K562 (cell line): ENCODE data around the gene SLC16A10. TPM values are rescaled to one million over a fixed set of nuclear protein-coding genes. Genes with fewer than 3 reads are reported as not detected.

Experiments
- BDP1 ChIP-seq: IDR thresholded peaks from 3 replicates; pipeline ENCODE4 v1.6.1; 2011; ENCODE audit not compliant: insufficient read length, insufficient read depth
- CHD2 ChIP-seq: IDR thresholded peaks from 2 replicates; pipeline ENCODE4 v1.6.1; 2011; ENCODE audit warnings: low read depth, low read length
- CSDE1 ChIP-seq, 2 experiments: fragments of 450-650 bp; IDR thresholded peaks; 2 replicates each; pipeline ENCODE4 v1.6.1; 2016; ENCODE audit warnings: mild to moderate bottlenecking in 1 of 2
- DDX20 ChIP-seq: fragments of 450-650 bp; IDR thresholded peaks from 2 replicates; pipeline ENCODE4 v1.6.1; 2016; ENCODE audit warnings: missing genetic modification characterization, low read depth, mild to moderate bottlenecking, missing compliant biosample characterization, moderate library complexity
- EP300 ChIP-seq: IDR thresholded peaks from 2 replicates; pipeline ENCODE4 v1.6.1; 2012; ENCODE audit warnings: low read length, improper control_type of control experiment
- EZH2 ChIP-seq: IDR thresholded peaks from 2 replicates; pipeline ENCODE4 v1.6.1; 2012; ENCODE audit warnings: low read depth, mild to moderate bottlenecking, inconsistent platforms, low read length, borderline replicate concordance
- FUS ChIP-seq: fragments of 200-400 bp; formaldehyde crosslinking; optimal IDR thresholded peaks from 2 replicates; pipeline ENCODE3; 2017; ENCODE audit warnings: low read depth, low read length
- HEY1 ChIP-seq: fragments of 250-450 bp; sonication (Bioruptor Pico); IDR thresholded peaks from 2 replicates; pipeline ENCODE4 v1.5.0; 2020; ENCODE audit warnings: mild to moderate bottlenecking, moderate library complexity, borderline replicate concordance
- HMBOX1 ChIP-seq: sonication (generic); IDR thresholded peaks from 2 replicates; pipeline ENCODE4 v1.6.1; 2016
- MAX ChIP-seq: sonication (generic); formaldehyde crosslinking; IDR thresholded peaks from 2 replicates; pipeline ENCODE4 v1.9.0; 2022; ENCODE audit warnings: mild to moderate bottlenecking, missing genetic modification reagents
- NBN ChIP-seq: fragments of 450-650 bp; IDR thresholded peaks from 2 replicates; pipeline ENCODE4 v1.6.1; 2016; ENCODE audit warnings: low read depth, mild to moderate bottlenecking
- NFE2 ChIP-seq: IDR thresholded peaks from 2 replicates; pipeline ENCODE4 v1.6.1; 2014; ENCODE audit warnings: antibody characterized with exemption, low read depth
- POLR2AphosphoS5 ChIP-seq: IDR thresholded peaks from 2 replicates; pipeline ENCODE4 v1.6.1; 2011; ENCODE audit warnings: mild to moderate bottlenecking, low read depth, low read length, moderate library complexity; ENCODE audit not compliant: control insufficient read depth, insufficient read depth
- PPARD ChIP-seq: fragments of 250-450 bp; sonication (Bioruptor Pico); IDR thresholded peaks from 2 replicates; pipeline ENCODE4 v1.8.0; 2022; ENCODE audit warnings: inconsistent platforms, mild to moderate bottlenecking, moderate library complexity
- RBM14 ChIP-seq: fragments of 200-400 bp; formaldehyde crosslinking; IDR thresholded peaks from 2 replicates; pipeline ENCODE4 v1.6.1; 2018; ENCODE audit warnings: low read depth, mild to moderate bottlenecking, low read length, moderate library complexity, borderline replicate concordance; ENCODE audit not compliant: insufficient read depth
- RFX1 ChIP-seq: fragments of 450-650 bp; IDR thresholded peaks from 2 replicates; pipeline ENCODE4 v1.6.1; 2016; ENCODE audit warnings: mild to moderate bottlenecking, moderate library complexity
- RNF219 ChIP-seq: fragments of 250-450 bp; sonication (Bioruptor Pico); IDR thresholded peaks from 2 replicates; pipeline ENCODE4 v1.5.0; 2022; ENCODE audit warnings: mild to moderate bottlenecking
- SMARCC2 ChIP-seq: fragments of 450-650 bp; IDR thresholded peaks from 2 replicates; pipeline ENCODE4 v1.6.1; 2017; ENCODE audit warnings: antibody characterized with exemption, moderate library complexity, mild to moderate bottlenecking, low read depth
- SRSF3 ChIP-seq: fragments of 200-400 bp; formaldehyde crosslinking; IDR thresholded peaks from 2 replicates; pipeline ENCODE4 v1.6.1; 2016; ENCODE audit warnings: mild to moderate bottlenecking, low read length, moderate library complexity; ENCODE audit not compliant: insufficient read depth
- TCF15 ChIP-seq: fragments of 250-450 bp; sonication (Bioruptor Pico); IDR thresholded peaks from 2 replicates; pipeline ENCODE4 v1.8.0; 2022; ENCODE audit warnings: moderate library complexity, mild to moderate bottlenecking, inconsistent platforms
- XRCC3 ChIP-seq: fragments of 450-650 bp; IDR thresholded peaks from 2 replicates; pipeline ENCODE4 v1.6.1; 2017; ENCODE audit warnings: mild to moderate bottlenecking, moderate library complexity
- ZNF12 ChIP-seq: sonication (generic); formaldehyde crosslinking; IDR thresholded peaks from 2 replicates; pipeline ENCODE4 v1.4.0; 2020; ENCODE audit warnings: mild to moderate bottlenecking, missing genetic modification reagents
- ZNF316 ChIP-seq: fragments of 450-650 bp; IDR thresholded peaks from 2 replicates; pipeline ENCODE4 v1.6.1; 2016
- ZNF449 ChIP-seq: fragments of 250-450 bp; sonication (Bioruptor Pico); IDR thresholded peaks from 2 replicates; pipeline ENCODE4 v1.8.0; 2022; ENCODE audit warnings: moderate library complexity, mild to moderate bottlenecking, inconsistent platforms
- polyA plus RNA-seq, 8 experiments: library from polyadenylated mRNA; depleted of rRNA in 4 of 8; stranded (reverse) in 5 of 8; unstranded in 3 of 8; fragments of >200 nt; fragmentation: Nextera tagmentation in 2 of 8; fragmentation: Illumina TruSeq in 1 of 8; extraction: Ambion mirVana in 2 of 8; extraction: Trizol in 1 of 8; gene quantifications; 2 replicates each; pipeline versions ENCODE4 v1.2.1 to v1.2.3, GENCODE V29; 2011 to 2014; ENCODE audit warnings: inconsistent platforms in 1 of 8, missing spikeins in 1 of 8
- total RNA-seq, 7 experiments: library from RNA; depleted of rRNA in 6 of 7; stranded (reverse); fragments of >200 nt in 6 of 7; fragmentation: Illumina TruSeq in 2 of 7; extraction: Trizol in 2 of 7; gene quantifications; 2 replicates each; pipeline versions ENCODE4 v1.2.1 to v1.2.3, GENCODE V29; 2011 to 2021; ENCODE audit warnings: low replicate concordance in 1 of 7

Gene SLC16A10
- total and polyA plus RNA-seq, 9 of the 15 experiments (the other 6 are each of a cell fraction or from before 2014, with no cell fraction given) = 0.02 to 0.54 (median 0.24) TPM; not detected in 4

GRCh38 chr6:111259089-111259831 lies 172.0 kb downstream of the SLC16A10 start (continued):
- TF ChIP-seq RNF219 (CRISPR knock-in tag) = no peak
- TF ChIP-seq FUS = no peak
- no peak for TF ChIP-seq NFE2
- no peak for TF ChIP-seq TCF15 (CRISPR knock-in tag)
- TF ChIP-seq ZNF449 = no peak; the same call in 1 of the 2 replicates
- no peak for TF ChIP-seq HEY1 (CRISPR knock-in tag)
- TF ChIP-seq RFX1 = peak; percentile 99
- TF ChIP-seq CSDE1 (IDR thresholded peaks at IDR 0.05) = peak in 1 of 2 experiments; percentile 89; a peak in 2 of 4 replicates
- peak; percentile 70 for TF ChIP-seq POLR2AphosphoS5
- no peak for TF ChIP-seq EZH2
- no peak for TF ChIP-seq SRSF3
- TF ChIP-seq ZNF12 (CRISPR knock-in tag) = no peak
- TF ChIP-seq HMBOX1 = peak; percentile 58; the same call in 1 of the 2 replicates
- TF ChIP-seq MAX (CRISPR knock-in tag) = peak; percentile 98
- TF ChIP-seq SMARCC2 = no peak
- no peak; the same call in 1 of the 2 replicates for TF ChIP-seq ZNF316
- no peak for TF ChIP-seq XRCC3
- no peak for TF ChIP-seq BDP1
- no peak for TF ChIP-seq DDX20 (tag)
- TF ChIP-seq NBN = peak; percentile 41
- peak; percentile 73 for TF ChIP-seq EP300
- TF ChIP-seq CHD2 = no peak; the same call in 1 of the 2 replicates
- no peak for TF ChIP-seq PPARD
- TF ChIP-seq RBM14 = no peak
